ENCODE data around the gene TGM6.

GRCh38 chr20:2378893-2379292, 1.8 kb upstream of the TGM6 start:
- TF ChIP-seq CTCF (IDR thresholded peaks at IDR 0.05; ENCODE audit: low read depth, low read length): no peak
- TF ChIP-seq EZH2phosphoT487 (IDR thresholded peaks at IDR 0.05; ENCODE audit: low read depth): no peak

Measured in OCI-LY3 (cell line).